DOHH2 (cell line): ENCODE measurements around the gene SRPK2.
"Not testable (repeated sequence)": the region's sequence is repeated elsewhere in the genome, so short reads cannot be mapped to it uniquely, and the experiment has no call there.

Source experiments
- H3F3A ChIP-seq: fragments of 200-600 bp; sonication (generic), shearing (Covaris generic); 2 replicates; pipeline ENCODE4 v1.6.0; 2016; ENCODE audit warnings: antibody characterized with exemption, mild to moderate bottlenecking; ENCODE audit not compliant: control insufficient read depth, insufficient read depth
- H3K27ac ChIP-seq: fragments of 200-600 bp; sonication (generic); 2 replicates; pipeline ENCODE4 v1.5.1; 2014; ENCODE audit warnings: low read depth, mild to moderate bottlenecking, low read length, moderate library complexity
- H3K27me3 ChIP-seq: fragments of 200-600 bp; sonication (generic); 2 replicates; pipeline ENCODE4 v1.6.1; 2014; ENCODE audit warnings: mild to moderate bottlenecking, low read length, mixed read lengths; ENCODE audit not compliant: control insufficient read depth
- H3K36me3 ChIP-seq: fragments of 200-600 bp; sonication (generic); 2 replicates; pipeline ENCODE4 v1.6.1; 2014; ENCODE audit warnings: mild to moderate bottlenecking, low read length, moderate library complexity, mixed read lengths; ENCODE audit not compliant: control insufficient read depth
- H3K4me1 ChIP-seq: fragments of 200-600 bp; sonication (generic); 2 replicates; pipeline ENCODE4 v1.6.1; 2014; ENCODE audit warnings: mild to moderate bottlenecking, low read length, mixed read lengths; ENCODE audit not compliant: control insufficient read depth
- H3K4me2 ChIP-seq: fragments of 200-600 bp; sonication (generic); 2 replicates; pipeline ENCODE4 v1.6.0; 2014; ENCODE audit warnings: mild to moderate bottlenecking, low read length, moderate library complexity
- H3K4me3 ChIP-seq: fragments of 200-600 bp; sonication (generic); 2 replicates; pipeline ENCODE4 v1.5.1; 2014; ENCODE audit warnings: mild to moderate bottlenecking, low read length, mixed read lengths
- H3K79me2 ChIP-seq: fragments of 200-600 bp; sonication (generic); 2 replicates; pipeline ENCODE4 v1.6.1; 2014; ENCODE audit warnings: mild to moderate bottlenecking, low read length, mixed read lengths; ENCODE audit not compliant: control insufficient read depth
- H3K9me2 ChIP-seq: fragments of 200-600 bp; sonication (generic); replicated peaks from 2 replicates; pipeline ENCODE4 v1.6.1; 2014; ENCODE audit warnings: mild to moderate bottlenecking, low read length, mixed read lengths; ENCODE audit not compliant: control insufficient read depth
- H3K9me3 ChIP-seq: fragments of 200-600 bp; sonication (generic); 2 replicates; pipeline ENCODE4 v1.6.1; 2014; ENCODE audit warnings: antibody characterized with exemption, low read length, mixed read lengths; ENCODE audit not compliant: control insufficient read depth, insufficient read depth
- H4K20me1 ChIP-seq: fragments of 200-600 bp; sonication (generic); 2 replicates; pipeline ENCODE4 v1.6.0; 2014; ENCODE audit warnings: low read depth, mild to moderate bottlenecking, antibody characterized with exemption, low read length, moderate library complexity; ENCODE audit not compliant: control insufficient read depth, insufficient read depth
- CTCF ChIP-seq: fragments of 200-600 bp; sonication (generic); IDR thresholded peaks from one replicate; pipeline ENCODE4 v1.5.1; 2014; ENCODE audit warnings: antibody characterized with exemption, mild to moderate bottlenecking, low read depth, low read length; ENCODE audit not compliant: poor library complexity, severe bottlenecking
- EZH2phosphoT487 ChIP-seq: fragments of 200-600 bp; sonication (generic); IDR thresholded peaks from 2 replicates; pipeline ENCODE4 v1.6.1; 2017; ENCODE audit warnings: borderline replicate concordance, mild to moderate bottlenecking, antibody characterized with exemption, low read length, moderate library complexity, mixed read lengths

SRPK2 gene

DNA sequence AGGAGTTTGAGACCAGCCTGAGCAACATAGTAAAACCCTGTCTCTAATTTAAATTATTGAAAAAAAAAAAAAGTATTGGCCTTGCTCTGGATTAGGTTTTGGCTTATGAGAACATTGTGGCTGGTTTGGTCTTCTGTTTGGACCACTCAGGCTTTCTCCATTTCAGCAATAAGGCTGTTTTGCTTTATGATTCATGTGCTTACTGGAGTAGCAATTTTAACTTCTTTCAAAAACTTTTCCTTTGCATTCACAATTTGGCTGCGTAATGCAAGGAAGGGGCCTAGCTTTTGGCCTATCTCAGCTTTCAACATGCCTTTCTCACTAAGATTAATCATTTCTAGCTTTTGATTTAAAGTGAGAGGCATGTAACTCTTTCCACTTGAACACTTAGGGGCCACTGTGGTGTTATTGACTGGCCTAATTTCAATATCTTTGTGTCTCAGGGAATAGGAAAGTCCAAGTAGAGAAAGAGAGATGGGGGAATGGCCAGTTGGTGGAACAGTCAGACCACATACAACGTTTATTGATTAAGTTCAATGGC, 38.0 kb upstream of the SRPK2 start:
- TF ChIP-seq CTCF (no peak), EZH2phosphoT487 (no peak)
- Histone ChIP-seq H3K4me1 (no peaks in the 10 kb centered on the region), H3K36me3 (no peaks in the 10 kb centered on the region), H3K27ac (no peak overlapping the region), H3K27me3 (no peaks in the 10 kb centered on the region), H3F3A (no peaks in the 10 kb centered on the region; the same call in 1 of the 2 replicates), H3K79me2 (no peaks in the 10 kb centered on the region), H3K9me2 (no peaks in the 10 kb centered on the region), H3K9me3 (no peaks in the 10 kb centered on the region), H3K4me2 (no peak overlapping the region), H4K20me1 (no peaks in the 10 kb centered on the region), H3K4me3 (no peak overlapping the region)

GRCh38 chr7:105423987-105424386, 35.3 kb upstream of the SRPK2 start:
- no peak overlapping the region for H3K4me2 ChIP-seq
- H3K27me3 ChIP-seq, result peaks cover 4% of the 10 kb centered on the region
- no peaks in the 10 kb centered on the region for H3K4me1 ChIP-seq
- no peaks in the 10 kb centered on the region for H3K79me2 ChIP-seq
- H3K9me2 ChIP-seq, result no peaks in the 10 kb centered on the region
- H3F3A ChIP-seq, result no peaks in the 10 kb centered on the region
- no peaks in the 10 kb centered on the region for H4K20me1 ChIP-seq
- H3K27ac ChIP-seq, result no peak overlapping the region
- H3K9me3 ChIP-seq, result no peaks in the 10 kb centered on the region
- no peak for TF ChIP-seq CTCF
- TF ChIP-seq EZH2phosphoT487, result no peak
- H3K36me3 ChIP-seq, result no peaks in the 10 kb centered on the region
- no peak overlapping the region for H3K4me3 ChIP-seq

DNA sequence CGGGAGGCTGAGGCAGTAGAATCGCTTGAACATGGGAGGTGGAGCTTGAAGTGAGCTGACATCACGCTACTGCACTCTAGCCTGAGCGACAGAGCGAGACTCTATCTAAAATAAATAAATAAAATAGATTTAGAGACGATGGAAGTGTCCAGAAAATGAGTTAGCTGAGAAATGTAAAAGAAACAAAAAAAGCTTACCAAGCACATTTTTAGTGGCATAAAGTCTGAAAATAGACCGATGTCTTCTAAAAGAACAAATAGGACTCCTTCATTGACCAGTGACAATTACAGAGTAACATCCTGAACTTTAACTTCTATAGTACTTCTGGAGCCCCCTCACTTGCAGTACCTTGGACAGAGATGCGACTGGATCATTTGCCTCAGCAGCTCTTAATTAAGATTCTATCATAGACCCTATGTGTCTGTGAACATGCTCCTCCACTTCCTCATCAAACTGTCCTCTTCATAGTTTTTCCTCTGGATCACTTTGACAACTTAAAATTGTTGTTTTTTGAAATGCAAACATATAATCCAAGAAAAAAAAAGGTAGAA, 25.2 kb upstream of the SRPK2 start:
- H3K36me3 ChIP-seq, result no peaks in the 10 kb centered on the region
- no peaks in the 10 kb centered on the region for H4K20me1 ChIP-seq
- H3K4me2 ChIP-seq, result no peak overlapping the region
- no peak overlapping the region for H3K4me3 ChIP-seq
- H3K9me3 ChIP-seq, result no peaks in the 10 kb centered on the region
- TF ChIP-seq EZH2phosphoT487, result no peak
- no peak for TF ChIP-seq CTCF
- H3F3A ChIP-seq, result no peaks in the 10 kb centered on the region
- no peaks in the 10 kb centered on the region for H3K9me2 ChIP-seq
- no peak overlapping the region for H3K27ac ChIP-seq
- no peaks in the 10 kb centered on the region for H3K4me1 ChIP-seq
- H3K79me2 ChIP-seq, result no peaks in the 10 kb centered on the region
- peaks cover 2% of the 10 kb centered on the region; the same call in 1 of the 2 replicates for H3K27me3 ChIP-seq

DNA sequence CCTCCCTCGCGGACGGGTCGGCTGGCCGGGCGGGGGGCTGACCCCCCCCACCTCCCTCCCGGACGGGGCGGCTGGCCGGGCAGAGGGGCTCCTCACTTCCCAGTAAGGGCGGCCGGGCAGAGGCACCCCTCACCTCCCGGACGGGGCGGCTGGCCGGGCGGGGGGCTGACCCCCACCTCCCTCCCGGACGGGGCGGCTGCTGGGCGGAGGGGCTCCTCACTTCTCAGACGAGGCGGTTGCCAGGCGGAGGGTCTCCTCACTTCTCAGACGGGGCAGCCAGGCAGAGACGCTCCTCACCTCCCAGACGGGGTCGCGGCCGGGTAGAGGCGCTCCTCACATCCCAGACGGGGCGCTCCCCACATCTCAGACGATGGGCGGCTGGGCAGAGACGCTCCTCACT, 22.1 kb upstream of the SRPK2 start:
- not testable (repeated sequence) for H3K36me3 ChIP-seq, H3K27me3 ChIP-seq, H3K9me3 ChIP-seq, H3K4me2 ChIP-seq, H3K4me1 ChIP-seq, H3K27ac ChIP-seq, H3F3A ChIP-seq, H3K79me2 ChIP-seq, H3K9me2 ChIP-seq, H4K20me1 ChIP-seq, H3K4me3 ChIP-seq

- not testable (repeated sequence) for H3K9me3 ChIP-seq, H3K36me3 ChIP-seq, H3K27ac ChIP-seq, H3K4me3 ChIP-seq, H3F3A ChIP-seq, H3K4me1 ChIP-seq, H3K79me2 ChIP-seq, H3K4me2 ChIP-seq, H3K27me3 ChIP-seq, H3K9me2 ChIP-seq, H4K20me1 ChIP-seq
Measured at GRCh38 chr7:105409775-105410174, 21.1 kb upstream of the SRPK2 start.
